ENCODE measurements around the gene INPP5F. TPM values are rescaled to one million over a fixed set of nuclear protein-coding genes. Genes with fewer than 3 reads are reported as not detected.

INPP5F gene
- total RNA-seq, 1 donor from 2014 or later: 4.9 TPM

- no peak for DNase-seq
- no peaks in the 10 kb centered on the region for H3K27me3 ChIP-seq (ENCODE audit: low read depth)
- intact Hi-C loops (cut with micrococcal nuclease): no loop called here
- no peak for TF ChIP-seq CTCF (IDR thresholded peaks at IDR 0.05; ENCODE audit: borderline replicate concordance)
- no peak overlapping the region for H3K27ac ChIP-seq (replicated peaks)
- peaks cover 95% of the 10 kb centered on the region for H3K36me3 ChIP-seq
- no peaks in the 10 kb centered on the region for H3K9me3 ChIP-seq (replicated peaks)
- H3K4me3 ChIP-seq: no peak overlapping the region
- H3K4me1 ChIP-seq: peaks cover 7% of the 10 kb centered on the region
Observed at GRCh38 chr10:119849031-119849789, 123.4 kb downstream of the INPP5F start.

- Histone ChIP-seq H3K27ac (replicated peaks) (no peak overlapping the region), H3K4me3 (no peak overlapping the region), H3K27me3 (ENCODE audit: low read depth) (no peaks in the 10 kb centered on the region), H3K9me3 (replicated peaks) (no peaks in the 10 kb centered on the region), H3K4me1 (peaks cover 7% of the 10 kb centered on the region), H3K36me3 (peaks cover 92% of the 10 kb centered on the region)
- intact Hi-C loops (cut with micrococcal nuclease): loop anchor here (10.0 kb wide), 1 partner anchor 165 kb away; no protein-coding TSS in a partner anchor
- no peak for TF ChIP-seq CTCF (IDR thresholded peaks at IDR 0.05; ENCODE audit: borderline replicate concordance)
- no peak for DNase-seq
Observed at GRCh38 chr10:119849944-119850343, 124.1 kb downstream of the INPP5F start.

- H3K36me3 ChIP-seq: peaks cover 92% of the 10 kb centered on the region
- intact Hi-C loops (cut with micrococcal nuclease): loop anchor here (10.0 kb wide), 1 partner anchor 167 kb away; no protein-coding TSS in a partner anchor
Observed at GRCh38 chr10:119852277-119852676, 126.4 kb downstream of the INPP5F start.

GRCh38 chr10:119852822-119853221 is 127.0 kb downstream of the INPP5F start:
- intact Hi-C loops (cut with micrococcal nuclease): loop anchor here (10.0 kb wide), 1 partner anchor 168 kb away; no protein-coding TSS in a partner anchor
- Histone ChIP-seq H3K4me1 (peaks cover 7% of the 10 kb centered on the region), H3K9me3 (replicated peaks) (no peaks in the 10 kb centered on the region), H3K36me3 (peaks cover 90% of the 10 kb centered on the region), H3K4me3 (no peak overlapping the region), H3K27ac (replicated peaks) (no peak overlapping the region), H3K27me3 (ENCODE audit: low read depth) (no peaks in the 10 kb centered on the region)
- DNase-seq: no peak
- TF ChIP-seq CTCF (IDR thresholded peaks at IDR 0.05; ENCODE audit: borderline replicate concordance): no peak

More at GRCh38 chr10:119852277-119852676, 126.4 kb downstream of the INPP5F start:
- Histone ChIP-seq H3K27me3 (ENCODE audit: low read depth) (no peaks in the 10 kb centered on the region), H3K9me3 (replicated peaks) (no peaks in the 10 kb centered on the region), H3K27ac (replicated peaks) (no peak overlapping the region), H3K4me3 (no peak overlapping the region), H3K4me1 (peaks cover 7% of the 10 kb centered on the region)
- no peak for TF ChIP-seq CTCF (IDR thresholded peaks at IDR 0.05; ENCODE audit: borderline replicate concordance)
- DNase-seq: no peak

GRCh38 chr10:119853574-119853973 is 127.7 kb downstream of the INPP5F start:
- H3K4me1 ChIP-seq: peaks cover 7% of the 10 kb centered on the region
- TF ChIP-seq CTCF (IDR thresholded peaks at IDR 0.05; ENCODE audit: borderline replicate concordance): no peak
- no peak for DNase-seq
- no peaks in the 10 kb centered on the region for H3K9me3 ChIP-seq (replicated peaks)
- H3K27me3 ChIP-seq (ENCODE audit: low read depth): no peaks in the 10 kb centered on the region
- intact Hi-C loops (cut with micrococcal nuclease): loop anchor here (10.0 kb wide), 1 partner anchor 169 kb away; no protein-coding TSS in a partner anchor
- no peak overlapping the region for H3K4me3 ChIP-seq
- H3K27ac ChIP-seq (replicated peaks): no peak overlapping the region
- peaks cover 90% of the 10 kb centered on the region for H3K36me3 ChIP-seq
